ENCODE results near the gene ZNF710. TPM values are rescaled to one million over a fixed set of nuclear protein-coding genes. Genes with fewer than 3 reads are reported as not detected.
A peak's percentile ranks its signal among the peaks of the same experiment; 100 is the strongest.

Gene ZNF710
- total RNA-seq, 1 donor from 2014 or later = 23.1 TPM

DNA sequence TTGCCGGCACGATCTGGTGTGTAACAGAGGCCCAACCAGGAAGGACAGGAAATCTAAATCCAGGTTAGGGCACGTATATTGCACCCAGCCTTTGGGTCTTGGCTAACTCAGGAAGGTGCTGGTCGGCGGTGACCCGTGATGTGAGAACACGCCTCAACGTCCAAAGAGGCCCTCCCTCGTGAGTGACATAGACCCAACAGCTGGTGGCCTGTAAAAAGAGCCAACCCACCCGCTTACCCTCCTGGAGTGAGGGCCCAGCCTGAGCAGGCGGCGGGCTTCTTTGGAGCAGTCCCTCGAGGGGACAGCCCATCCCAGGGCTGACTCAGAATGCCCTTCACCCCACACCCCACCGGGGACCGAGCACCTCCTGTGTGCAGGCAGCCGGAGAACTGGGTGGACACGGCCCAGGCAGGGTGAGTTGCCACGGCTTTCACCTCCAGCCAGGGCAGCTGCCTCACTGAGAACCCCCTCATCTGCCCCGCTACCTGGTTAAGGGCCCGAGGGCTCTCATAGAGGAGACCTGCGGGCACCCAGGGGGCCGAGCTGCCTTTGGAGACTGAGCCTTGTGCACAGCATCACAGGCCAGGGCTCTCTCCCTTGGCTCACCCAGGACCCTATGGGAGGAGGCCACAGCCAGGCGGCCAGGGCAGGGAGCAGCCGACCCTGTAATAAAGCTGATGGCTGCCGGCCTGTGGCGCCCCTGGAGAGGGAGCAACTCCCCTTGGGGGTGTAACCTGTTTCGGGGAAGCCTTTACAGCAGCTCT, 41.8 kb downstream of the ZNF710 start:
- no peak for DNase-seq (ENCODE audit: extremely low spot score in 2 of 2)
- Histone ChIP-seq H3K9me3 (no peaks in the 10 kb centered on the region), H3K4me1 (peaks cover 41% of the 10 kb centered on the region), H3K27me3 (no peaks in the 10 kb centered on the region), H3K36me3 (no peaks in the 10 kb centered on the region), H3K4me3 (no peak overlapping the region), H3K27ac (no peak overlapping the region)
- intact Hi-C loops (cut with DNase I) = no loop called here
- TF ChIP-seq POLR2AphosphoS5 (IDR thresholded peaks at IDR 0.05; ENCODE audit: insufficient read depth in 1 of 2, low read depth in 1 of 2) = no peak
- TF ChIP-seq, protein P1, sequence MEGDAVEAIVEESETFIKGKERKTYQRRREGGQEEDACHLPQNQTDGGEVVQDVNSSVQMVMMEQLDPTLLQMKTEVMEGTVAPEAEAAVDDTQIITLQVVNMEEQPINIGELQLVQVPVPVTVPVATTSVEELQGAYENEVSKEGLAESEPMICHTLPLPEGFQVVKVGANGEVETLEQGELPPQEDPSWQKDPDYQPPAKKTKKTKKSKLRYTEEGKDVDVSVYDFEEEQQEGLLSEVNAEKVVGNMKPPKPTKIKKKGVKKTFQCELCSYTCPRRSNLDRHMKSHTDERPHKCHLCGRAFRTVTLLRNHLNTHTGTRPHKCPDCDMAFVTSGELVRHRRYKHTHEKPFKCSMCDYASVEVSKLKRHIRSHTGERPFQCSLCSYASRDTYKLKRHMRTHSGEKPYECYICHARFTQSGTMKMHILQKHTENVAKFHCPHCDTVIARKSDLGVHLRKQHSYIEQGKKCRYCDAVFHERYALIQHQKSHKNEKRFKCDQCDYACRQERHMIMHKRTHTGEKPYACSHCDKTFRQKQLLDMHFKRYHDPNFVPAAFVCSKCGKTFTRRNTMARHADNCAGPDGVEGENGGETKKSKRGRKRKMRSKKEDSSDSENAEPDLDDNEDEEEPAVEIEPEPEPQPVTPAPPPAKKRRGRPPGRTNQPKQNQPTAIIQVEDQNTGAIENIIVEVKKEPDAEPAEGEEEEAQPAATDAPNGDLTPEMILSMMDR (IDR thresholded peaks at IDR 0.05) = no peak
- TF ChIP-seq POLR2A (IDR thresholded peaks at IDR 0.05) = no peak

DNA sequence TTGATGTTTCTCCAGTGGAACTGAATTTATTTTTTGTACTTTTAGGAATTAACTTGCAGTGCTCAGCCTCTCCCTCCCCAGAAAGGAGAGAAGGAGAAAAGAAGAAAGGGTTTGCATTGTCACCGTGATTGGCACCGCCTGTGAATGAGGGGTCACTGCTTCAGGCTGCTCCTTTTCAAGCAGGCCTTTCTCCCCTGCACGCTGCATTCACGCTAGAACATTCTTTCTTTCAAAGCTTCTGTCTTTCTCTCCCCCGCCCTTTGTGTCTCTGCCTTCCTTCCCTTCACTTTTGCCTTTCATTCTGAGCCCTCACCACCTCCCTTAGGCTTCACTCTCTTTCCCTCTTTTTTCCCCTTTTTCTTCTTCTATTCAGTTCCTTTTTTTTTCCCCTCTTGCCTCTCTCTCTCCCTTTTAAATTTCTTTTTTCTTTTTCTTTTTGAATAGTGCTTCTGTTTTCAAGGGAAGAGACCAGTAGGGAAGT, 42.4 kb downstream of the ZNF710 start:
- no peak for DNase-seq (ENCODE audit: extremely low spot score in 2 of 2)
- H3K36me3 ChIP-seq = no peaks in the 10 kb centered on the region
- H3K4me3 ChIP-seq = no peak overlapping the region
- intact Hi-C loops (cut with DNase I) = no loop called here
- no peaks in the 10 kb centered on the region for H3K9me3 ChIP-seq
- no peak for TF ChIP-seq POLR2A (IDR thresholded peaks at IDR 0.05)
- TF ChIP-seq, protein P1 (IDR thresholded peaks at IDR 0.05) = no peak
- TF ChIP-seq POLR2AphosphoS5 (IDR thresholded peaks at IDR 0.05; ENCODE audit: insufficient read depth in 1 of 2, low read depth in 1 of 2) = no peak
- no peaks in the 10 kb centered on the region for H3K27me3 ChIP-seq
- peaks cover 43% of the 10 kb centered on the region for H3K4me1 ChIP-seq
- H3K27ac ChIP-seq = no peak overlapping the region

DNA sequence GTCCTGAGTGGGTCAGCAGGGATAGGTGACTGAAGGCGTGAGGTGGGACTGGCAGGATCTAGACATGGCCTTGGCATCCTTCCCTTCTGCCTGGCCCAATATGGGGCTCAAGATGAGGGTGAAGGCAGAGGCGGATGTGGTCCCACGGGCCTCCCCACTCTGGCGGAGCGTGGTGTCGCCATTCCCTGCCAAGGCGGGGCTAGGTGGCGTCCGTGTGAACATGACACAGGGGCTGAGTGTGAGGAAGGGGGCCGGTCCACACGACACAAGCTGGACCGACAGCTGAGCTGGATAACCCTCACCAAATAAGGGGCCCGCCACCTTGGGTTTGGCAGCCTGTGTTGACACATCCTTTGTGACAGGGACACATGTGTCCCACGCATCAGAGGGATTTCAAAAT, 43.1 kb downstream of the ZNF710 start:
- H3K27ac ChIP-seq = no peak overlapping the region
- H3K36me3 ChIP-seq = no peaks in the 10 kb centered on the region
- H3K9me3 ChIP-seq = no peaks in the 10 kb centered on the region
- peaks cover 46% of the 10 kb centered on the region for H3K4me1 ChIP-seq
- no peaks in the 10 kb centered on the region for H3K27me3 ChIP-seq
- H3K4me3 ChIP-seq = no peak overlapping the region
- intact Hi-C loops (cut with DNase I) = no loop called here
- no peak for DNase-seq (ENCODE audit: extremely low spot score in 2 of 2)
- TF ChIP-seq, protein P1 (IDR thresholded peaks at IDR 0.05) = no peak
- TF ChIP-seq POLR2A (IDR thresholded peaks at IDR 0.05) = no peak
- TF ChIP-seq POLR2AphosphoS5 (IDR thresholded peaks at IDR 0.05; ENCODE audit: insufficient read depth in 1 of 2, low read depth in 1 of 2) = no peak

DNA sequence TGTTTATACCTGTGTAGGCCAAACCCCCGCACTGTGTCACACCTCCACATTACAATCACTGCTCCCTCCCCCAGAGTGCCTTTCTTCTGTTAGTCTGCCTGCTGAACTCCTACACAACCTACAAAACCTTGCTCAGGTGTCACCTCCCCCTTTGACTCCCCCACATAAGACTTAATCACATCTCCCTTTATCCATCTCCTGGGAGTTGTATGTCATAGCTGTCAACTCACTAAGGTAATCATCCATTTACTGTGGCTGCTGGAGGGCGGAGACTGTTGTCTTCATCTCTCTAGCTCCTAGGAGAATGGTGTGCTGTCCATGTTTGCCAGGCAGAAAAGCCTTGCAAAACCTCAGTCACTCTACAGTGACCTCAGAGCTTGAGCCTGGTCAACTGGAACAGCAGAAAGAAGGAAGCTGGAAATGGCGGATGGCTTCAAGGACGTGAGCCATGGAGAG, 43.8 kb downstream of the ZNF710 start:
- TF ChIP-seq POLR2AphosphoS5 (IDR thresholded peaks at IDR 0.05; ENCODE audit: insufficient read depth in 1 of 2, low read depth in 1 of 2) (no peak), POLR2A (IDR thresholded peaks at IDR 0.05) (no peak)
- TF ChIP-seq, protein P1 (IDR thresholded peaks at IDR 0.05) = no peak
- intact Hi-C loops (cut with DNase I) = no loop called here
- Histone ChIP-seq H3K27me3 (no peaks in the 10 kb centered on the region), H3K36me3 (no peaks in the 10 kb centered on the region), H3K27ac (no peak overlapping the region), H3K4me3 (no peak overlapping the region), H3K4me1 (peaks cover 41% of the 10 kb centered on the region), H3K9me3 (no peaks in the 10 kb centered on the region)
- no peak for DNase-seq (ENCODE audit: extremely low spot score in 2 of 2)

DNA sequence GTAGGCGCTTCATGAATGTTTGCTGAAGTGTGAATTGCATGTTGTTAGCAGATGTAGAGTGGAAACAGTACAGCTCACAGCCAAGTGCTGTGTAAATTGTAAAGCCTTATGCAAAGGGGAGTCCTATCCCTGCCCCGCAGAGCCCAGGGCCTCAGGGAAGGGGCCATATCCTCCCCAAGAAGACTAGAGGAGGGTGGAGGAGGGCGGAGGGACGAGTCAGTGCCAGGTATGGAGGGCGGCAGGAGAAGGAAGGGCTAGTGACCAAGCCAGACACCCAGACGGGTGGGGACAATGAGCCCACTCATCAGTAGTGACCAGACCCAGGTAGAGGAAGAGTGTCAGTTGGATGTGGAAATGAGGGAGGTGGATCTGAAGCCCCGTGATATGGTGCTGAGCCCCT, 45.2 kb downstream of the ZNF710 start:
- peak overlapping the region; percentile 54 for H3K27ac ChIP-seq
- H3K9me3 ChIP-seq = no peaks in the 10 kb centered on the region
- H3K4me1 ChIP-seq = peaks cover 36% of the 10 kb centered on the region

More for the DNA sequence above, 45.2 kb downstream of the ZNF710 start:
- DNase-seq (ENCODE audit: extremely low spot score in 2 of 2) = no peak
- TF ChIP-seq POLR2A (IDR thresholded peaks at IDR 0.05) (no peak), POLR2AphosphoS5 (IDR thresholded peaks at IDR 0.05; ENCODE audit: insufficient read depth in 1 of 2, low read depth in 1 of 2) (no peak)
- intact Hi-C loops (cut with DNase I) = no loop called here
- H3K4me3 ChIP-seq = no peak overlapping the region
- H3K27me3 ChIP-seq = no peaks in the 10 kb centered on the region
- no peaks in the 10 kb centered on the region for H3K36me3 ChIP-seq
